AG08395 (cell line): ENCODE measurements around the gene RNLS.
"Not testable (repeated sequence)": the region's sequence is repeated elsewhere in the genome, so short reads cannot be mapped to it uniquely, and the experiment has no call there.

Source experiments
- DNase-seq: peaks from one replicate; pipeline ENCODE4 v3.0.0; 2012; ENCODE audit warnings: mixed read lengths, low spot score

The RNLS gene

GRCh38 chr10:88386821-88387773, 196.0 kb downstream of the RNLS start:
- DNase-seq, result peak; percentile 45

GRCh38 chr10:88386204-88386788, 196.8 kb downstream of the RNLS start:
- peak; percentile 6 for DNase-seq

- DNase-seq, result no peak
Observed at GRCh38 chr10:88385601-88386203, 197.4 kb downstream of the RNLS start.

- DNase-seq, result no peak
Observed at GRCh38 chr10:88383276-88383675, 199.8 kb downstream of the RNLS start.

GRCh38 chr10:88382699-88383098, 200.4 kb downstream of the RNLS start:
- no peak for DNase-seq

GRCh38 chr10:88379575-88379974, 203.5 kb downstream of the RNLS start:
- DNase-seq, result peak; percentile 33

GRCh38 chr10:88377510-88377909, 205.6 kb downstream of the RNLS start:
- DNase-seq, result no peak

GRCh38 chr10:88374392-88375175, 208.5 kb downstream of the RNLS start:
- DNase-seq, result no peak

- DNase-seq, result no peak
Observed at GRCh38 chr10:88372881-88373592, 210.1 kb downstream of the RNLS start.

- DNase-seq, result no peak
Observed at GRCh38 chr10:88372051-88372715, 210.9 kb downstream of the RNLS start.

- DNase-seq, result no peak
Observed at GRCh38 chr10:88370713-88371112, 212.4 kb downstream of the RNLS start.

GRCh38 chr10:88366772-88367171, 216.3 kb downstream of the RNLS start:
- DNase-seq, result no peak

GRCh38 chr10:88361995-88362807, 220.9 kb downstream of the RNLS start:
- DNase-seq, result no peak

- no peak for DNase-seq
Observed at GRCh38 chr10:88361494-88361893, 221.6 kb downstream of the RNLS start.

GRCh38 chr10:88355750-88356149, 227.4 kb downstream of the RNLS start:
- DNase-seq, result not testable (repeated sequence)

- DNase-seq, result no peak
Observed at GRCh38 chr10:88347597-88348304, 235.4 kb downstream of the RNLS start.

GRCh38 chr10:88347022-88347421, 236.1 kb downstream of the RNLS start:
- DNase-seq, result no peak

GRCh38 chr10:88346144-88346977, 236.8 kb downstream of the RNLS start:
- DNase-seq, result no peak
